GM12878 (cell line): ENCODE measurements around the gene LRRC52.

Source experiments
- CEBPB ChIP-seq, 2 experiments: fragments of 150-350 bp in 1 of 2; IDR thresholded peaks; 2 replicates each; pipeline ENCODE4 v1.6.1; 2012 to 2014; ENCODE audit warnings: low read depth in 2 of 2, low read length in 2 of 2, borderline replicate concordance in 1 of 2, inconsistent platforms in 1 of 2
- GABPA ChIP-seq: IDR thresholded peaks from 2 replicates; pipeline ENCODE4 v1.6.1; 2014; ENCODE audit warnings: antibody characterized with exemption, low read depth, mild to moderate bottlenecking, inconsistent platforms
- HCFC1 ChIP-seq: fragments of 150-350 bp; IDR thresholded peaks from 2 replicates; pipeline ENCODE4 v1.6.1; 2014; ENCODE audit warnings: low read length
- JUNB ChIP-seq: IDR thresholded peaks from 2 replicates; pipeline ENCODE4 v1.6.1; 2016; ENCODE audit warnings: antibody characterized with exemption, mild to moderate bottlenecking
- MYC ChIP-seq: IDR thresholded peaks from 2 replicates; pipeline ENCODE4 v1.6.1; 2011; ENCODE audit warnings: mild to moderate bottlenecking, low read length, moderate library complexity, inconsistent platforms; ENCODE audit not compliant: insufficient read depth, insufficient replicate concordance, insufficient read length, severe bottlenecking
- TF ChIP-seq, protein P1 (sequence below), 3 experiments: IDR thresholded peaks in 2 of 3; conservative IDR thresholded peaks in 1 of 3; 2 replicates each; pipeline ENCODE4 v1.5.1; 2011; ENCODE audit warnings: low read depth in 3 of 3, low read length in 3 of 3, mild to moderate bottlenecking in 3 of 3, control low read depth in 2 of 3, moderate library complexity in 2 of 3, inconsistent platforms in 1 of 3, mixed read lengths in 1 of 3; ENCODE audit not compliant: control insufficient read depth in 2 of 3, insufficient read depth in 1 of 3; ENCODE audit errors: extremely low read depth in 1 of 3
- TF ChIP-seq, protein P2 (sequence below): fragments of 450-650 bp; IDR thresholded peaks from 2 replicates; pipeline ENCODE4 v1.6.1; 2017; ENCODE audit warnings: mild to moderate bottlenecking

GRCh38 chr1:165539908-165540307 lies 3.9 kb upstream of the LRRC52 start:
- TF ChIP-seq, protein P1, sequence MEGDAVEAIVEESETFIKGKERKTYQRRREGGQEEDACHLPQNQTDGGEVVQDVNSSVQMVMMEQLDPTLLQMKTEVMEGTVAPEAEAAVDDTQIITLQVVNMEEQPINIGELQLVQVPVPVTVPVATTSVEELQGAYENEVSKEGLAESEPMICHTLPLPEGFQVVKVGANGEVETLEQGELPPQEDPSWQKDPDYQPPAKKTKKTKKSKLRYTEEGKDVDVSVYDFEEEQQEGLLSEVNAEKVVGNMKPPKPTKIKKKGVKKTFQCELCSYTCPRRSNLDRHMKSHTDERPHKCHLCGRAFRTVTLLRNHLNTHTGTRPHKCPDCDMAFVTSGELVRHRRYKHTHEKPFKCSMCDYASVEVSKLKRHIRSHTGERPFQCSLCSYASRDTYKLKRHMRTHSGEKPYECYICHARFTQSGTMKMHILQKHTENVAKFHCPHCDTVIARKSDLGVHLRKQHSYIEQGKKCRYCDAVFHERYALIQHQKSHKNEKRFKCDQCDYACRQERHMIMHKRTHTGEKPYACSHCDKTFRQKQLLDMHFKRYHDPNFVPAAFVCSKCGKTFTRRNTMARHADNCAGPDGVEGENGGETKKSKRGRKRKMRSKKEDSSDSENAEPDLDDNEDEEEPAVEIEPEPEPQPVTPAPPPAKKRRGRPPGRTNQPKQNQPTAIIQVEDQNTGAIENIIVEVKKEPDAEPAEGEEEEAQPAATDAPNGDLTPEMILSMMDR (IDR thresholded peaks at IDR 0.05 in 2 of 3, conservative IDR thresholded peaks at IDR 0.05 in 1 of 3; ENCODE audit: control insufficient read depth in 2 of 3, extremely low read depth in 1 of 3, insufficient read depth in 1 of 3, low read depth in 3 of 3, low read length in 3 of 3): no peak
- TF ChIP-seq JUNB: no peak
- no peak for TF ChIP-seq MYC
- no peak for TF ChIP-seq CEBPB (IDR thresholded peaks at IDR 0.05; ENCODE audit: borderline replicate concordance in 1 of 2, low read depth in 2 of 2, low read length in 2 of 2)
- TF ChIP-seq HCFC1: no peak
- no peak for TF ChIP-seq GABPA
- TF ChIP-seq, protein P2, sequence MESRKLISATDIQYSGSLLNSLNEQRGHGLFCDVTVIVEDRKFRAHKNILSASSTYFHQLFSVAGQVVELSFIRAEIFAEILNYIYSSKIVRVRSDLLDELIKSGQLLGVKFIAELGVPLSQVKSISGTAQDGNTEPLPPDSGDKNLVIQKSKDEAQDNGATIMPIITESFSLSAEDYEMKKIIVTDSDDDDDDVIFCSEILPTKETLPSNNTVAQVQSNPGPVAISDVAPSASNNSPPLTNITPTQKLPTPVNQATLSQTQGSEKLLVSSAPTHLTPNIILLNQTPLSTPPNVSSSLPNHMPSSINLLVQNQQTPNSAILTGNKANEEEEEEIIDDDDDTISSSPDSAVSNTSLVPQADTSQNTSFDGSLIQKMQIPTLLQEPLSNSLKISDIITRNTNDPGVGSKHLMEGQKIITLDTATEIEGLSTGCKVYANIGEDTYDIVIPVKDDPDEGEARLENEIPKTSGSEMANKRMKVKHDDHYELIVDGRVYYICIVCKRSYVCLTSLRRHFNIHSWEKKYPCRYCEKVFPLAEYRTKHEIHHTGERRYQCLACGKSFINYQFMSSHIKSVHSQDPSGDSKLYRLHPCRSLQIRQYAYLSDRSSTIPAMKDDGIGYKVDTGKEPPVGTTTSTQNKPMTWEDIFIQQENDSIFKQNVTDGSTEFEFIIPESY: no peak
